ENCODE measurements around the gene COPS8. TPM values are rescaled to one million over a fixed set of nuclear protein-coding genes. Genes with fewer than 3 reads are reported as not detected.

Gene COPS8
- total and polyA plus RNA-seq, 2 of the 8 experiments (the other 6 are each of a cell fraction or from before 2014, with no cell fraction given) = 59.3 to 67.5 TPM

DNA sequence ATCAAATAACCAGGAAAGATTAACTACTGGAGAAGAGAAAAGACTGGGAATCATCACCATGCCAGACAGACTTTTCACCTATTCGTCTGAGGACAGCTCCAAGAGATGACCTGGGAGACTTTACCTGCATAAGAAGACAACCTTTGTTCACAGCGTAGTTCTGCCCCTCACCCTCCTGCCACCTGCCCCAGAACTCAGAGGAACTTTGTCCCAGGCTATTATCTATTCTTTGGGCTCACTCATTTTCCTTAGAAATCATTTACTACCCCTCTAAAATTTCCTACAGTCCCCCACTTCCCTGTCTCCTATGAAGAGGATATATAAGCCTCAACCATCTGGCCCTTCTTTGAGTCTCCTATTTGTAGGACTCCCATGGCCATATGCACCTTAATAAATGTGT, 19.3 kb upstream of the COPS8 start (continued):
- no peak for TF ChIP-seq ASH2L (IDR thresholded peaks at IDR 0.05; ENCODE audit: low read length)

Data from H1 (cell line).